HEK293 (cell line): ENCODE data around the gene ECPAS.

Experiments used
- CTCF ChIA-PET: fragments of 350-600 bp; formaldehyde crosslinking; extraction: SDS; loops from one replicate; lab custom pipeline; 2021; ENCODE audit warnings: antibody characterized with exemption; lab: Yijun Ruan, JAX
- POLR2A ChIA-PET: fragments of 300-600 bp; formaldehyde crosslinking; extraction: SDS; loops from one replicate; lab custom pipeline; 2020; ENCODE audit warnings: antibody characterized with exemption, inconsistent platforms; lab: Yijun Ruan, JAX
- H3K27ac ChIP-seq: fragments of 200-500 bp; sonication (Bioruptor generic); 2 replicates; pipeline ENCODE4 v1.5.1; 2014; ENCODE audit warnings: low read depth, low read length, control low read depth, inconsistent platforms; ENCODE audit errors: extremely low read depth
- H3K36me3 ChIP-seq, 2 experiments: fragments of 200-500 bp in 1 of 2; sonication (Bioruptor generic) in 1 of 2; 1 replicate in 1 of 2; 2 replicates in 1 of 2; pipeline ENCODE4 v1.5.1; 2014 to 2017; ENCODE audit warnings: inconsistent platforms in 2 of 2, low read length in 2 of 2; ENCODE audit not compliant: control insufficient read depth in 2 of 2, insufficient read depth in 1 of 2
- H3K4me1 ChIP-seq: fragments of 200-500 bp; sonication (Bioruptor generic); 2 replicates; pipeline ENCODE4 v1.5.1; 2014; ENCODE audit warnings: mild to moderate bottlenecking, low read length, inconsistent platforms; ENCODE audit not compliant: control insufficient read depth, insufficient read depth
- H3K4me3 ChIP-seq: 2 replicates; pipeline ENCODE4 v1.5.1; 2011; ENCODE audit warnings: low read depth, mild to moderate bottlenecking, control low read depth, low read length, moderate library complexity
- H3K9me3 ChIP-seq: fragments of 200-500 bp; sonication (Bioruptor generic); 2 replicates; pipeline ENCODE4 v1.5.1; 2014; ENCODE audit warnings: low read depth, low read length, inconsistent platforms; ENCODE audit not compliant: control insufficient read depth, insufficient read depth
- OVOL3 ChIP-seq: fragments of 450-650 bp; formaldehyde crosslinking; IDR thresholded peaks from 2 replicates; pipeline ENCODE4 v1.5.1; 2016; ENCODE audit warnings: missing biosample characterization, missing genetic modification characterization
- YY2 ChIP-seq: fragments of 450-650 bp; formaldehyde crosslinking; IDR thresholded peaks from 2 replicates; pipeline ENCODE4 v1.5.1; 2016; ENCODE audit warnings: missing biosample characterization, missing genetic modification characterization
- ZFHX2 ChIP-seq: fragments of 450-650 bp; formaldehyde crosslinking; conservative IDR thresholded peaks from 2 replicates; pipeline ENCODE4 v1.5.1; 2016; ENCODE audit warnings: missing biosample characterization, missing genetic modification characterization
- ZNF10 ChIP-seq: fragments of 450-650 bp; formaldehyde crosslinking; IDR thresholded peaks from 2 replicates; pipeline ENCODE4 v1.5.1; 2017; ENCODE audit warnings: missing biosample characterization, missing genetic modification characterization
- ZNF140 ChIP-seq: fragments of 450-650 bp; formaldehyde crosslinking; IDR thresholded peaks from 2 replicates; pipeline ENCODE4 v1.5.1; 2016; ENCODE audit warnings: missing biosample characterization, missing genetic modification characterization
- ZNF174 ChIP-seq: fragments of 450-650 bp; formaldehyde crosslinking; IDR thresholded peaks from 2 replicates; pipeline ENCODE4 v1.5.0; 2017; ENCODE audit warnings: missing biosample characterization, mild to moderate bottlenecking, missing genetic modification characterization
- ZNF2 ChIP-seq: fragments of 450-650 bp; formaldehyde crosslinking; IDR thresholded peaks from 2 replicates; pipeline ENCODE4 v1.5.1; 2016; ENCODE audit warnings: missing biosample characterization, missing genetic modification characterization
- ZNF311 ChIP-seq: fragments of 450-650 bp; formaldehyde crosslinking; IDR thresholded peaks from 2 replicates; pipeline ENCODE4 v1.5.1; 2017; ENCODE audit warnings: missing biosample characterization, missing genetic modification characterization, borderline replicate concordance
- ZNF391 ChIP-seq: fragments of 450-650 bp; formaldehyde crosslinking; IDR thresholded peaks from 2 replicates; pipeline ENCODE4 v1.5.1; 2016; ENCODE audit warnings: low read depth, missing biosample characterization, missing genetic modification characterization, borderline replicate concordance
- ZNF404 ChIP-seq: fragments of 450-650 bp; formaldehyde crosslinking; IDR thresholded peaks from 2 replicates; pipeline ENCODE4 v1.5.1; 2017; ENCODE audit warnings: missing biosample characterization, missing genetic modification characterization
- ZNF558 ChIP-seq: fragments of 450-650 bp; formaldehyde crosslinking; IDR thresholded peaks from 2 replicates; pipeline ENCODE4 v1.5.1; 2016; ENCODE audit warnings: missing biosample characterization, missing genetic modification characterization
- ZNF623 ChIP-seq: fragments of 450-650 bp; formaldehyde crosslinking; IDR thresholded peaks from 2 replicates; pipeline ENCODE4 v1.5.1; 2016; ENCODE audit warnings: missing biosample characterization, missing genetic modification characterization
- ZNF624 ChIP-seq: fragments of 450-650 bp; formaldehyde crosslinking; IDR thresholded peaks from 2 replicates; pipeline ENCODE4 v1.5.1; 2017; ENCODE audit warnings: missing biosample characterization, missing genetic modification characterization
- TF ChIP-seq, protein P1 (sequence below): fragments of 450-650 bp; formaldehyde crosslinking; conservative IDR thresholded peaks from 2 replicates; pipeline ENCODE4 v1.5.1; 2016; ENCODE audit warnings: low read depth, missing biosample characterization, missing genetic modification characterization
- TF ChIP-seq, protein P2 (sequence below): fragments of 450-650 bp; formaldehyde crosslinking; IDR thresholded peaks from 2 replicates; pipeline ENCODE4 v1.5.1; 2016; ENCODE audit warnings: missing biosample characterization, missing genetic modification characterization
- TF ChIP-seq, protein P3 (sequence below): fragments of 450-650 bp; IDR thresholded peaks from 2 replicates; pipeline ENCODE4 v1.5.1; 2018; ENCODE audit warnings: missing biosample characterization, missing genetic modification characterization
- TF ChIP-seq, protein P4 (sequence below): fragments of 450-650 bp; formaldehyde crosslinking; IDR thresholded peaks from 2 replicates; pipeline ENCODE4 v1.5.1; 2016; ENCODE audit warnings: missing biosample characterization, missing genetic modification characterization

Gene ECPAS

DNA sequence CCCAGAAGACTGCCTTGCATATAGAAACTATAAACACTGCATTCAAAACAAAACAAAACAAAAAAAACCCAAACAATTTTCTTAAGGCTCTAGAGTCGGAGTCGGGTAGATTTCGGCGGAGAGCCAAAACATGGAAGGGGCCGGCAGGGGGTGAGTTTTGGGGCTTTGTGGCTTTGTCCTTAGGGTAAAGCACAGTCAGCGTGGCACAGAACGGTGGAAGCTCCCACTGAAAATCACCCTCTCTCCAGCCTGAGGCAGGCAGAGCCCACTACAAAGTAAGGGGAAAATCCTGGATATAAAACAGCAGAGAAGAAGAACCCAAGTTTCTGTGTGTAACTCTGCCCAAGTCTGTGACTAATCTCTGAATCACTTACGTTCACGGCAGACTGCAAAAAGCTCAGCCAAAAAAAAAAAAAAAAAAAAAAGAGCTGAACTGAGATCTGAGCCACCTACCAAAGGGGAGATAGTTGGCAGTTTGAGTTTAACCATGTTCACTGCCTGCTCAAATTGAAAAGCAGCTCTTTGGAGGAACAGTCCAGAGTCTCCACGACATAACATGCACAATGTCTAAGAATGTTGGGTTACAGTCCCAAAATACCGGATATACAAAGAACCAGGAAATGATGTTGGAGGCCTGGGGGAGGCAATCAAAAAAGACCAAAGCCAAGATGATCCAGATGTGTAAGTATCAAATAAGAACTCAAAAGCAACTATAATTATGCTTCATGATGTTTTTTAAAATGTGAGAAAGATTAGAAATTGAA lies 127.5 kb downstream of the ECPAS start (continued):
- TF ChIP-seq, protein P1, sequence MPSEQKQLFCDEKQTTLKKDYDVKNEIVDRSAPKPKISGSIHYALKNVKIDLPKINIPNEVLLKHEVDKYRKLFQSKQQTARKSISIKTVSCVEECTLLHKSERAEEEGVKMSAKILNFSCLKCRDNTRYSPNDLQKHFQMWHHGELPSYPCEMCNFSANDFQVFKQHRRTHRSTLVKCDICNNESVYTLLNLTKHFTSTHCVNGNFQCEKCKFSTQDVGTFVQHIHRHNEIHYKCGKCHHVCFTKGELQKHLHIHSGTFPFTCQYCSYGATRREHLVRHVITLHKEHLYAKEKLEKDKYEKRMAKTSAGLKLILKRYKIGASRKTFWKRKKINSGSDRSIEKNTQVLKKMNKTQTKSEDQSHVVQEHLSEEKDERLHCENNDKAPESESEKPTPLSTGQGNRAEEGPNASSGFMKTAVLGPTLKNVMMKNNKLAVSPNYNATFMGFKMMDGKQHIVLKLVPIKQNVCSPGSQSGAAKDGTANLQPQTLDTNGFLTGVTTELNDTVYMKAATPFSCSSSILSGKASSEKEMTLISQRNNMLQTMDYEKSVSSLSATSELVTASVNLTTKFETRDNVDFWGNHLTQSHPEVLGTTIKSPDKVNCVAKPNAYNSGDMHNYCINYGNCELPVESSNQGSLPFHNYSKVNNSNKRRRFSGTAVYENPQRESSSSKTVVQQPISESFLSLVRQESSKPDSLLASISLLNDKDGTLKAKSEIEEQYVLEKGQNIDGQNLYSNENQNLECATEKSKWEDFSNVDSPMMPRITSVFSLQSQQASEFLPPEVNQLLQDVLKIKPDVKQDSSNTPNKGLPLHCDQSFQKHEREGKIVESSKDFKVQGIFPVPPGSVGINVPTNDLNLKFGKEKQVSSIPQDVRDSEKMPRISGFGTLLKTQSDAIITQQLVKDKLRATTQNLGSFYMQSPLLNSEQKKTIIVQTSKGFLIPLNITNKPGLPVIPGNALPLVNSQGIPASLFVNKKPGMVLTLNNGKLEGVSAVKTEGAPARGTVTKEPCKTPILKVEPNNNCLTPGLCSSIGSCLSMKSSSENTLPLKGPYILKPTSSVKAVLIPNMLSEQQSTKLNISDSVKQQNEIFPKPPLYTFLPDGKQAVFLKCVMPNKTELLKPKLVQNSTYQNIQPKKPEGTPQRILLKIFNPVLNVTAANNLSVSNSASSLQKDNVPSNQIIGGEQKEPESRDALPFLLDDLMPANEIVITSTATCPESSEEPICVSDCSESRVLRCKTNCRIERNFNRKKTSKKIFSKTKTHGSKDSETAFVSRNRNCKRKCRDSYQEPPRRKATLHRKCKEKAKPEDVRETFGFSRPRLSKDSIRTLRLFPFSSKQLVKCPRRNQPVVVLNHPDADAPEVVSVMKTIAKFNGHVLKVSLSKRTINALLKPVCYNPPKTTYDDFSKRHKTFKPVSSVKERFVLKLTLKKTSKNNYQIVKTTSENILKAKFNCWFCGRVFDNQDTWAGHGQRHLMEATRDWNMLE, result no peak
- TF ChIP-seq ZNF623 (tag by site-specific recombination), result no peak

DNA sequence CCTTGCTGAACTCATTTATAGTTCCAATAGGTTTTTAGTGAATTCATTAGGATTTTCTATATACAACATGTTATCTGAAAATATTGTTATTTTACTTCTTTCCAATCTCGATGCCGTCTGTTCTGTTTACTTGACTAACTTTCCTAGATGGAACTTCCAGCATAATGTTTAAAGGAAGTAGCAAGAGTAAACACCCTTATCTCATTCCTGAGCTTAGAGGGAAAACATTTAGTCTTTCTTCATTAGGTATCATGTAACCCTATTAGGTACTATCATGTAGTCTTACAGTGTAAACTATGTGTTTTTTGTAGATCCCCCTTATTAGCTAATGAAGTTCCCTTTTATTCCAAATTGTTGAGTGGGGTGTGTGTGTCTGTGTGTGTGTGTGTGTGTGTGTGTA lies 131.6 kb downstream of the ECPAS start:
- POLR2A ChIA-PET, result no interaction called here
- no peaks in the 10 kb centered on the region for H3K4me1 ChIP-seq
- TF ChIP-seq ZNF404 (tag by site-specific recombination) (no peak), ZNF391 (no peak), YY2 (tag by site-specific recombination) (no peak), ZNF140 (no peak), ZNF311 (no peak), OVOL3 (no peak), ZNF558 (tag by site-specific recombination) (no peak), ZNF10 (tag by site-specific recombination) (no peak), ZNF624 (no peak), ZFHX2 (tag by site-specific recombination) (no peak), ZNF2 (tag by site-specific recombination) (no peak), ZNF174 (tag by site-specific recombination) (no peak)
- TF ChIP-seq, protein P2, sequence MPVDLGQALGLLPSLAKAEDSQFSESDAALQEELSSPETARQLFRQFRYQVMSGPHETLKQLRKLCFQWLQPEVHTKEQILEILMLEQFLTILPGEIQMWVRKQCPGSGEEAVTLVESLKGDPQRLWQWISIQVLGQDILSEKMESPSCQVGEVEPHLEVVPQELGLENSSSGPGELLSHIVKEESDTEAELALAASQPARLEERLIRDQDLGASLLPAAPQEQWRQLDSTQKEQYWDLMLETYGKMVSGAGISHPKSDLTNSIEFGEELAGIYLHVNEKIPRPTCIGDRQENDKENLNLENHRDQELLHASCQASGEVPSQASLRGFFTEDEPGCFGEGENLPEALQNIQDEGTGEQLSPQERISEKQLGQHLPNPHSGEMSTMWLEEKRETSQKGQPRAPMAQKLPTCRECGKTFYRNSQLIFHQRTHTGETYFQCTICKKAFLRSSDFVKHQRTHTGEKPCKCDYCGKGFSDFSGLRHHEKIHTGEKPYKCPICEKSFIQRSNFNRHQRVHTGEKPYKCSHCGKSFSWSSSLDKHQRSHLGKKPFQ, result no peak
- TF ChIP-seq, protein P3, sequence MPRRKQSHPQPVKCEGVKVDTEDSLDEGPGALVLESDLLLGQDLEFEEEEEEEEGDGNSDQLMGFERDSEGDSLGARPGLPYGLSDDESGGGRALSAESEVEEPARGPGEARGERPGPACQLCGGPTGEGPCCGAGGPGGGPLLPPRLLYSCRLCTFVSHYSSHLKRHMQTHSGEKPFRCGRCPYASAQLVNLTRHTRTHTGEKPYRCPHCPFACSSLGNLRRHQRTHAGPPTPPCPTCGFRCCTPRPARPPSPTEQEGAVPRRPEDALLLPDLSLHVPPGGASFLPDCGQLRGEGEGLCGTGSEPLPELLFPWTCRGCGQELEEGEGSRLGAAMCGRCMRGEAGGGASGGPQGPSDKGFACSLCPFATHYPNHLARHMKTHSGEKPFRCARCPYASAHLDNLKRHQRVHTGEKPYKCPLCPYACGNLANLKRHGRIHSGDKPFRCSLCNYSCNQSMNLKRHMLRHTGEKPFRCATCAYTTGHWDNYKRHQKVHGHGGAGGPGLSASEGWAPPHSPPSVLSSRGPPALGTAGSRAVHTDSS (tag by site-specific recombination), result no peak
- TF ChIP-seq, protein P4, sequence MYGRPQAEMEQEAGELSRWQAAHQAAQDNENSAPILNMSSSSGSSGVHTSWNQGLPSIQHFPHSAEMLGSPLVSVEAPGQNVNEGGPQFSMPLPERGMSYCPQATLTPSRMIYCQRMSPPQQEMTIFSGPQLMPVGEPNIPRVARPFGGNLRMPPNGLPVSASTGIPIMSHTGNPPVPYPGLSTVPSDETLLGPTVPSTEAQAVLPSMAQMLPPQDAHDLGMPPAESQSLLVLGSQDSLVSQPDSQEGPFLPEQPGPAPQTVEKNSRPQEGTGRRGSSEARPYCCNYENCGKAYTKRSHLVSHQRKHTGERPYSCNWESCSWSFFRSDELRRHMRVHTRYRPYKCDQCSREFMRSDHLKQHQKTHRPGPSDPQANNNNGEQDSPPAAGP, result no peak
- CTCF ChIA-PET, result interaction anchor here (0.7 kb wide), 2 partner anchors 10 to 81 kb away, joined by 3 to 4 read pairs; no protein-coding TSS in a partner anchor
- no peak overlapping the region for H3K27ac ChIP-seq
- H3K9me3 ChIP-seq, result no peaks in the 10 kb centered on the region
- no peaks in the 10 kb centered on the region for H3K36me3 ChIP-seq
- H3K4me3 ChIP-seq, result no peak overlapping the region
